ENCODE data around the gene BLOC1S5. TPM values are rescaled to one million over a fixed set of nuclear protein-coding genes. Genes with fewer than 3 reads are reported as not detected.

The BLOC1S5 gene
- polyA plus RNA-seq, 1 of the 3 experiments (the other 2 are of a cell fraction), result 4.4 TPM

DNA sequence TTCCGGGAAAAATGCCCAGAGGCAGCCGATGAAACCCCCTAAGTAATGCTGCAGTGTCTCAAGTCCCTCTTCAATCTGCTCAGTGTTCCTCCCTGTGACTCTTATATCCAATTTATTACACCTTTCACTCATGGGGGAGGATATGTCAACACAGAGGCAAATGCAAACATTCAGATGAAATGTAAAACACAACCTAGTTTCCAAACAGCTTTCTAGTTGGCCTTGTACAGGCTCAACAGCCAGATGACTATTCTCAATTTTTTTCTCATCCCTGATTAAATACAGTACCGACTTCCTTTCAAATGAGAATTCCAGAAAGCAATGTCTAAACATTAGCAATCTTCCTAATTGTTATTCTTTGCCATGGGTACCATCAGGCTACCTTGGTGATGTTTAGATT is 65.0 kb downstream of the BLOC1S5 start:
- no peaks in the 10 kb centered on the region for H3F3A ChIP-seq (replicated peaks; ENCODE audit: insufficient read depth)
- no peak overlapping the region for H3K4me3 ChIP-seq (ENCODE audit: low read depth in 2 of 2, low read length in 1 of 2)
- ChIA-PET POLR2A (no interaction called here), CTCF (no interaction called here)
- no peaks in the 10 kb centered on the region for H3K27me3 ChIP-seq (ENCODE audit: insufficient read depth)
- no peaks in the 10 kb centered on the region for H3K9me3 ChIP-seq
- TF ChIP-seq, protein P1, sequence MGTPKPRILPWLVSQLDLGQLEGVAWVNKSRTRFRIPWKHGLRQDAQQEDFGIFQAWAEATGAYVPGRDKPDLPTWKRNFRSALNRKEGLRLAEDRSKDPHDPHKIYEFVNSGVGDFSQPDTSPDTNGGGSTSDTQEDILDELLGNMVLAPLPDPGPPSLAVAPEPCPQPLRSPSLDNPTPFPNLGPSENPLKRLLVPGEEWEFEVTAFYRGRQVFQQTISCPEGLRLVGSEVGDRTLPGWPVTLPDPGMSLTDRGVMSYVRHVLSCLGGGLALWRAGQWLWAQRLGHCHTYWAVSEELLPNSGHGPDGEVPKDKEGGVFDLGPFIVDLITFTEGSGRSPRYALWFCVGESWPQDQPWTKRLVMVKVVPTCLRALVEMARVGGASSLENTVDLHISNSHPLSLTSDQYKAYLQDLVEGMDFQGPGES (IDR thresholded peaks at IDR 0.05; ENCODE audit: low read depth, low read length), result no peak
- TF ChIP-seq, protein P2, sequence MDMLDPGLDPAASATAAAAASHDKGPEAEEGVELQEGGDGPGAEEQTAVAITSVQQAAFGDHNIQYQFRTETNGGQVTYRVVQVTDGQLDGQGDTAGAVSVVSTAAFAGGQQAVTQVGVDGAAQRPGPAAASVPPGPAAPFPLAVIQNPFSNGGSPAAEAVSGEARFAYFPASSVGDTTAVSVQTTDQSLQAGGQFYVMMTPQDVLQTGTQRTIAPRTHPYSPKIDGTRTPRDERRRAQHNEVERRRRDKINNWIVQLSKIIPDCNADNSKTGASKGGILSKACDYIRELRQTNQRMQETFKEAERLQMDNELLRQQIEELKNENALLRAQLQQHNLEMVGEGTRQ (IDR thresholded peaks at IDR 0.05; ENCODE audit: borderline replicate concordance, low read depth, low read length), result no peak
- no peak for TF ChIP-seq EP300 (IDR thresholded peaks at IDR 0.05; ENCODE audit: borderline replicate concordance in 1 of 2, low read depth in 1 of 2, low read length in 1 of 2)
- TF ChIP-seq, protein P3, sequence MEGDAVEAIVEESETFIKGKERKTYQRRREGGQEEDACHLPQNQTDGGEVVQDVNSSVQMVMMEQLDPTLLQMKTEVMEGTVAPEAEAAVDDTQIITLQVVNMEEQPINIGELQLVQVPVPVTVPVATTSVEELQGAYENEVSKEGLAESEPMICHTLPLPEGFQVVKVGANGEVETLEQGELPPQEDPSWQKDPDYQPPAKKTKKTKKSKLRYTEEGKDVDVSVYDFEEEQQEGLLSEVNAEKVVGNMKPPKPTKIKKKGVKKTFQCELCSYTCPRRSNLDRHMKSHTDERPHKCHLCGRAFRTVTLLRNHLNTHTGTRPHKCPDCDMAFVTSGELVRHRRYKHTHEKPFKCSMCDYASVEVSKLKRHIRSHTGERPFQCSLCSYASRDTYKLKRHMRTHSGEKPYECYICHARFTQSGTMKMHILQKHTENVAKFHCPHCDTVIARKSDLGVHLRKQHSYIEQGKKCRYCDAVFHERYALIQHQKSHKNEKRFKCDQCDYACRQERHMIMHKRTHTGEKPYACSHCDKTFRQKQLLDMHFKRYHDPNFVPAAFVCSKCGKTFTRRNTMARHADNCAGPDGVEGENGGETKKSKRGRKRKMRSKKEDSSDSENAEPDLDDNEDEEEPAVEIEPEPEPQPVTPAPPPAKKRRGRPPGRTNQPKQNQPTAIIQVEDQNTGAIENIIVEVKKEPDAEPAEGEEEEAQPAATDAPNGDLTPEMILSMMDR (IDR thresholded peaks at IDR 0.05), result no peak
- no peak for TF ChIP-seq ELF1 (IDR thresholded peaks at IDR 0.05)
- TF ChIP-seq, protein P4, sequence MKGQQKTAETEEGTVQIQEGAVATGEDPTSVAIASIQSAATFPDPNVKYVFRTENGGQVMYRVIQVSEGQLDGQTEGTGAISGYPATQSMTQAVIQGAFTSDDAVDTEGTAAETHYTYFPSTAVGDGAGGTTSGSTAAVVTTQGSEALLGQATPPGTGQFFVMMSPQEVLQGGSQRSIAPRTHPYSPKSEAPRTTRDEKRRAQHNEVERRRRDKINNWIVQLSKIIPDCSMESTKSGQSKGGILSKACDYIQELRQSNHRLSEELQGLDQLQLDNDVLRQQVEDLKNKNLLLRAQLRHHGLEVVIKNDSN (IDR thresholded peaks at IDR 0.05; ENCODE audit: borderline replicate concordance, low read depth), result no peak
- TF ChIP-seq, protein P5, sequence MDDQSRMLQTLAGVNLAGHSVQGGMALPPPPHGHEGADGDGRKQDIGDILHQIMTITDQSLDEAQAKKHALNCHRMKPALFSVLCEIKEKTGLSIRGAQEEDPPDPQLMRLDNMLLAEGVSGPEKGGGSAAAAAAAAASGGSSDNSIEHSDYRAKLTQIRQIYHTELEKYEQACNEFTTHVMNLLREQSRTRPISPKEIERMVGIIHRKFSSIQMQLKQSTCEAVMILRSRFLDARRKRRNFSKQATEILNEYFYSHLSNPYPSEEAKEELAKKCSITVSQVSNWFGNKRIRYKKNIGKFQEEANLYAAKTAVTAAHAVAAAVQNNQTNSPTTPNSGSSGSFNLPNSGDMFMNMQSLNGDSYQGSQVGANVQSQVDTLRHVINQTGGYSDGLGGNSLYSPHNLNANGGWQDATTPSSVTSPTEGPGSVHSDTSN (IDR thresholded peaks at IDR 0.05), result no peak
- TF ChIP-seq CHD2 (IDR thresholded peaks at IDR 0.05; ENCODE audit: low read length, partially characterized antibody), result no peak
- TF ChIP-seq TAF1 (IDR thresholded peaks at IDR 0.05; ENCODE audit: borderline replicate concordance, low read depth, low read length), result no peak
- no peak overlapping the region for H3K4me2 ChIP-seq
- DNase-seq, result no peak
- WGBS (ENCODE audit: low lambda C conversion rate), result 95% methylated on average over 3 of the region's 3 CpGs
- no peaks in the 10 kb centered on the region for H4K20me1 ChIP-seq (ENCODE audit: insufficient read depth)
- H3K4me1 ChIP-seq (ENCODE audit: control insufficient read depth in 1 of 2, insufficient read depth in 2 of 2, low read depth in 1 of 2, low read length in 1 of 2), result peaks cover 4 to 6% of the 10 kb centered on the region in 2 experiments; a peak in 2 of 4 replicates
- H3K9me2 ChIP-seq, result no peaks in the 10 kb centered on the region
- no peak overlapping the region for H2AFZ ChIP-seq (ENCODE audit: low read depth)
- no peak overlapping the region for H3K27ac ChIP-seq (ENCODE audit: low read depth in 2 of 2, low read length in 1 of 2)
- no peaks in the 10 kb centered on the region for H3K79me2 ChIP-seq (ENCODE audit: insufficient read depth)
- no peaks in the 10 kb centered on the region for H3K36me3 ChIP-seq (replicated peaks in 1 of 2; ENCODE audit: control insufficient read depth in 1 of 2, insufficient read depth in 2 of 2, low read length in 1 of 2)
- no peak overlapping the region for H3K9ac ChIP-seq

DNA sequence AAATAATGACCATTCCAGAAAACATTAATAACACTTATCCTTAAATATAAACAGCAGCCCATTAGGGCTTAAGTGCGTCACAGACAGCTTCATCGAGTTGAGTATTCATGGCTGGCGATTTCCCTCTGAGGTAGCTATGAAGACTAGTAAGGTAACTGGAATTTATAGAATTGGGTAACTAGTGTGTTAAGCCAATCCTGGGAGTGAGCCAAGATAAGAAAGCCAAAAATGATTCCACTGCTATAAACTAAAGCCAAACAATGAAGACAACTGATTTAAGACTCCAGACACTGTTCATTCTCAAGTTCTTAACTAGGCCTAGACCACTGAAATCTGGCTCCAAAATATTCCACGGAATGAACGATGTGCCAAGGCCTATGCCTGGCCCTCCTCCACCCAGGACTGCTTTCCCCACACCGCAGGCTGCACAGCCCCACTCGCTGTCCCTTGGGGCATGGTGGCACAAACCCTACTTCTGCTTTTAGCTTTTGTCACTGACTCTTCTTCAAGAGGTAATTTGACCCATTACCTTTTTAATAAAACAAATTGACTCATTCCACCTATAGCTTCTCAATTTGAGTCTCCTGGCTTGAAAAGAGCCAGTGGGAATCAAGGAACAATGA is 66.0 kb downstream of the BLOC1S5 start:
- Histone ChIP-seq H2AFZ (ENCODE audit: low read depth) (no peak overlapping the region), H3F3A (replicated peaks; ENCODE audit: insufficient read depth) (peaks cover 2% of the 10 kb centered on the region), H3K4me3 (ENCODE audit: low read depth in 2 of 2, low read length in 1 of 2) (no peak overlapping the region), H3K79me2 (ENCODE audit: insufficient read depth) (no peaks in the 10 kb centered on the region), H3K4me2 (no peak overlapping the region), H3K9me3 (no peaks in the 10 kb centered on the region; the same call in 1 of the 2 replicates), H4K20me1 (ENCODE audit: insufficient read depth) (no peaks in the 10 kb centered on the region), H3K4me1 (ENCODE audit: control insufficient read depth in 1 of 2, insufficient read depth in 2 of 2, low read depth in 1 of 2, low read length in 1 of 2) (peaks cover 4 to 6% of the 10 kb centered on the region in 2 experiments; a peak in 2 of 4 replicates), H3K27ac (ENCODE audit: low read depth in 2 of 2, low read length in 1 of 2) (no peak overlapping the region), H3K9ac (no peak overlapping the region), H3K9me2 (no peaks in the 10 kb centered on the region), H3K27me3 (ENCODE audit: insufficient read depth) (no peaks in the 10 kb centered on the region), H3K36me3 (replicated peaks in 1 of 2; ENCODE audit: control insufficient read depth in 1 of 2, insufficient read depth in 2 of 2, low read length in 1 of 2) (no peaks in the 10 kb centered on the region)
- ChIA-PET POLR2A (no interaction called here), CTCF (interaction anchor here (2.8 kb wide), 1 partner anchor 276 kb away, joined by 10 read pairs; no protein-coding TSS in a partner anchor)
- 89% methylated on average over 7 of the region's 7 CpGs for WGBS (ENCODE audit: low lambda C conversion rate)
- DNase-seq, result no peak
- no peak for TF ChIP-seq EP300 (IDR thresholded peaks at IDR 0.05; ENCODE audit: borderline replicate concordance in 1 of 2, low read depth in 1 of 2, low read length in 1 of 2)
- TF ChIP-seq JUND (IDR thresholded peaks at IDR 0.05), result no peak
- TF ChIP-seq TEAD4 (IDR thresholded peaks at IDR 0.05; ENCODE audit: borderline replicate concordance, insufficient read depth), result no peak
- no peak for TF ChIP-seq MEF2A (IDR thresholded peaks at IDR 0.05; ENCODE audit: borderline replicate concordance, low read depth)
- TF ChIP-seq TCF12 (IDR thresholded peaks at IDR 0.05), result no peak
- TF ChIP-seq YY1 (IDR thresholded peaks at IDR 0.05; ENCODE audit: low read depth), result no peak
- TF ChIP-seq GATA2 (CRISPR knock-in tag; IDR thresholded peaks at IDR 0.05), result no peak
- TF ChIP-seq, protein P2 (IDR thresholded peaks at IDR 0.05; ENCODE audit: borderline replicate concordance, low read depth, low read length), result no peak
- TF ChIP-seq, protein P1 (IDR thresholded peaks at IDR 0.05; ENCODE audit: low read depth, low read length), result no peak
- TF ChIP-seq TAF1 (IDR thresholded peaks at IDR 0.05; ENCODE audit: borderline replicate concordance, low read depth, low read length), result no peak
- no peak for TF ChIP-seq RXRA (IDR thresholded peaks at IDR 0.05; ENCODE audit: borderline replicate concordance, low read depth)
- no peak for TF ChIP-seq RFX5 (IDR thresholded peaks at IDR 0.05; ENCODE audit: low read length)
- TF ChIP-seq NFIC (IDR thresholded peaks at IDR 0.05; ENCODE audit: borderline replicate concordance), result no peak

Data from SK-N-SH (cell line).